ENCODE measurements around the gene PFKFB3.
"Not testable (repeated sequence)": the region's sequence is repeated elsewhere in the genome, so short reads cannot be mapped to it uniquely, and the experiment has no call there.

Gene PFKFB3

DNA sequence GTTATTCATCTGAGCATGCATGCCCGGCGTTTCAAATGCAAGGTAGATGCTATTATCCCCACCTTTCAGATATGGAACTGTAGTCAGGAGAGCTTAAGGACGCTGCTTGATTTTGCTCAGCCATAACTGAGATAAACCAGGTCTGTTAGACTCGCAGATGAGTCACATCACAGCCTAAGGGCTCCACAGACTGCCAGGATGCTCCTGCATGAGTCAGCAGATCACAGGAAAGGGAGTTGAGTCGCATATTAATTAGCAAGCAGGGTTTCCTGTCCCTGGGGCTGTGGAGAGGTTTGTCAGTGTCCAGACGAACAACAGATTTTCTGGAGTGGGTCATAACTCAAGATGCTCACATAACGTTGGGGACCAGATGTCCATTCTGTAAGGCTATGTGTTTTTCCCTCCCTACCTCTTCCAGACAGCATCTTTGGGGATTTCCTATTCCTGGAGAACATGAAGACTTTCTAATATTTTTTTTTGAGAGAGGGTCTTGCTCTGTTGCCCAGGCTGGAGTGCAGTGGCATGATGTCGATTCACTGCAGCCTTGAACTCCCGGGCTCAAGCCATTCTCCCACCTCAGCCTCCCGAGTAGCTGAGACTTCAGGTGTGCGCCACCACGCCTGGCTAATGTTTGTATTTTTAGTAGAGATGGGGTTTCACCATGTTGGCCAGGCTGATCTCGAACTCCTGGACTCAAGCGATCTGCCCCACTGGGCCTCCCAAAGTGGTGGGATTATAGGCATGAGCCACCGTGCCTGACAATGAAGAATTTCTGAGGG is 36.7 kb downstream of the PFKFB3 start:
- no peak for FAIRE-seq

DNA sequence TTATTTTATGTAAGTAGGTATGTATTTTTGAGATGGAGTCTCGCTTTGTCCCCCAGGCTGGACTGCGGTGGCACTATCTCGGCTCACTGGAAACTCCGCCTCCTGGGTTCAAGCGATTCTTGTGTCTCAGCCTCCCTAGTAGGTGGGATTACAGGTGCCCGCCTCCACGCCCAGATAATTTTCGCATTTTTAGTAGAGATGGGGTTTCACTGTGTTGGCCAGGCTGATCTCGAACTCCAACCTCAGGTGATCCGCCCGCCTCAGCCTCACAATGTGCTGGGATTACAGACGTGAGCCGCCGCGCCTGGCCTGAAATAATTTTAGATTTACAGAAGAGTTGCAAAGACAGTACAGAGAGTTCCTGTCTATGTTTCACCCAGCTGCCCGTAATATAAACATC is 37.5 kb downstream of the PFKFB3 start:
- FAIRE-seq = no peak

DNA sequence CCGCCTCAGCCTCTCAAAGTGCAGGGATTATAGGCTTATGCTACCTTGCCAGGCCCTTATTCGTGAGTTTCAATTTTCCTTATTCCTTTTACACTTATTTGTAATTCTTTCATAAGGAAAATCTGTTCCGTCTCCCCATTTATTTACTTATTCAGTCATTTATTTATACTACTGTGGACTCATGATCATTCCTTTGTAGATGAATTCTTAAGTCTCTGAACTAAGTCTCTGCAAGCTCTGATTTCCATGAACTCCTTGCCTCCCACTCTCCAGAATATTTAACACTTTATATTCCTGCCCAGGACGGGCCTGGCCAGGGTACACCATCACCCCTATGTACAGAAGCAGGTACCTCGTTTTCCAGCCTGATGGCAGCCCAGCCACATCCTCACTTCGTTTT is 39.4 kb downstream of the PFKFB3 start:
- FAIRE-seq = no peak

DNA sequence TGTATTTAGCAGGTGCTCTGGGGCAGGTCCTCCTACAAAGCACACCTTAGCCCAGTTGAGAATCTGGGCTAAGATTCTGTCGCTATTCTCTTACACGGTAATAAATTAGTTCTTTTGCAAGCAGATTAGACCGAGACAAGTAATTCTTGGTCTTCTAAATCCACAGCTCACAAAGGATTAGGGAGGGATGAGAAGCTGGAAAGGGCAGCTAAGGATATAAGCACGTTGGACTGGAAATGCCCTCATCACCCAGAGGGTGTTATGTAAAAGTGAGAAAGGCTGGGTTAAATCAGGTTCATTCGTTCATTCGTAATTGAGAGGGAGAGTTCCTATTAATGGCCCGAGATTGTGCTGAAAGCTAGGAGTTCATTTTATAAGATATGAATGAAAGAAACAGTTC is 41.8 kb downstream of the PFKFB3 start:
- no peak for FAIRE-seq

DNA sequence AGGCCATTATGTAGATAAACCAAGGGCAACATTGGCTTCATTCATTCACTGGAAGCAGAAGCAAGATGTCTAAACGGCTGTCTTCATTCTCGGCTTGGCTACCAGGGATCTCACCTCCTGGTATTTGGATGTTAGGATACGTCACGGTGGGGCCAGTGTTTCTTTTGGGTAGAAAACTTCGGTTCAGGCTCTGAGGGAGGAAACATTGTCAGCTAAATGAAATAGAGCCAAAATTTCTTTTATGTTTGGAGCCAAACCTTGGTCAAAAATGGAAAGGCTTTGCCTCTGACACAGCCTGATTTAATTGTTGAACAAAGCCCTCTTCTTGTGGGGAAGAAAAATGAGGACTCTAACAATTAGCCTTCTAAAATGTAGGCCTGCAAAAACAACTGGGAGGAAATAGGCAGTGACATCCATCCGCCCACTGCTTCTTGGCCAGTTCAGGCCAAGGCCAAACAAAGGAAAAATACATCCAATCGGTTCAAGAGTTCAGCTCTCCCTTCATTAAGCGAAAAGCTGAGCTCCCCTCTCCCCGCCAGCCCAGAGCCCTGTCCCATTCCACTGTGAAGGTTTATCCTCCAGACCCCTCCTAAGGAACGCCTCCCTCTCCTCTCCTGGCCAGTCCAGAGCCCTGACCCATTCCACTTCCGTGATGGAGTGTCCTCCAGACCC is 44.4 kb downstream of the PFKFB3 start:
- no peak for FAIRE-seq

DNA sequence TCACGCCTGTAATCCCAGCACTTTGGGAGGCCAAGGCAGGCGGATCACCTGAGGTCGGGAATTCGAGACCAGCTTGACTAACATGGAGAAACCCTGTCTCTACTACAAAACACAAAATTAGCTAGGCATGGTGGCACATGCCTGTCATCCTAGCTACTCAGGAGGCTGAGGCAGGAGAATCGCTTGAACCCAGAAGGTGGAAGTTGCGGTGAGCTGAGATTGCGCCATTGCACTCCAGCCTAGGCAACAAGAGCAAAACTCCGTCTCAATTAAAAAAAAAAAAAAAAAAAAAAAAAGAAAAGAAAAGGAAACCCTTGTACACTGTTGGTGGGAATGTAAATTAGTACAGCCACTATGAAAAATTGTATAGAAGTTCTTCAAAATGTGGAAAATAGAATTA is 46.2 kb downstream of the PFKFB3 start:
- not testable (repeated sequence) for FAIRE-seq

DNA sequence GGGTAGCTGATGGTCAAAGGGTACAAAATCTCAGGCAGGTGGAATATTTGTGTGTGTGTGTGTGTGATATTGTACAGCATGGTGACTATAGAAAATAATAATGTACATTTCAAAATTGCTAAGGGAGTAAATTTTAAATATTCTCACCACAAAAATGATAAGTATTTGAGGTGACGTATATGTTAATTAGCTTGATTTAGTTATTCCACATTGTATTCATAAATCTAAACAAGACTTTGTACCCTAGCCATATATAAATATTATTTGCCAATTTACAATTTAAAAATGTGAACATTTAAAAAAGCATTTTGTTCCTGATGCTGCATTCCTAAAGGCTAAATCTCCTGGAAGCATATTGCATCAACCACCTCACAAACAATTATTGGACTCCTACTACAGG is 47.0 kb downstream of the PFKFB3 start:
- no peak for FAIRE-seq

DNA sequence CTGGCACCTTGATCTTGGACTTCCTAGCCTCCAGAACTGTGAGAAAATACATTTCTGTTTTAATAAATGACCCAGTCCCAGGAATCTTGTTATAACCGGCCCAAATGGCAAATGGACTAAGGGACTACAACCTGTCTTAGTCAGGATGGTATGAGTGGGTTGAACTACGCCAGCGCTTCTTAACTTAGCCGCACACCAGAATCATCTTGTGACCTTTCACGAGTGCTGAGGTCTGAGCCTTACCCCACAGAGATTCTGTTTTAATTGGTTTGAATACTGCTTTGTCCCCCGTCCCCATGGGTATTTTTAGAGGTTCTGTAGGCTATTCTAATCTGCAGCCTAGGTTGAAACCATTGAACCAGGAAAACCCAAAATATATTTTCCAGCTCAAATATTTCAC is 48.0 kb downstream of the PFKFB3 start:
- no peak for FAIRE-seq

DNA sequence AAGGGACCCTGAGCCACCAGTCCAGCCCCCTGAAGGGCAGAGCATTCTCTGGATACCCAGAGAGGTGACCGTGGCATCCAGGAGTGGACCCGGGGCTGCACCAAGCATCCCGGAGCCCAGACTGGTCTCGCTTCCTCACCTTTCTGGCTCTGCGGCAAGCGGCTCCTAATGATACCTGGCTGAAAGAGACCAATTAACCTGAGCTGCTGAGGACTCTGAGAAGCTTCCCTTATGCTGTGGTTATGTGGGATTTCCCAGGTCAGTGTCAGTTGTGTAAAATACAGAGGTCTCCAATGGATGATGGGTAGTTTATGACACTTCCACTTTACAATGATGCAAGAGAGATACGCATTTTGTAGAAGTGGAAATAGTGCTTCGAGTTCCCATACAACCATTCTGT is 51.5 kb downstream of the PFKFB3 start:
- no peak for FAIRE-seq

DNA sequence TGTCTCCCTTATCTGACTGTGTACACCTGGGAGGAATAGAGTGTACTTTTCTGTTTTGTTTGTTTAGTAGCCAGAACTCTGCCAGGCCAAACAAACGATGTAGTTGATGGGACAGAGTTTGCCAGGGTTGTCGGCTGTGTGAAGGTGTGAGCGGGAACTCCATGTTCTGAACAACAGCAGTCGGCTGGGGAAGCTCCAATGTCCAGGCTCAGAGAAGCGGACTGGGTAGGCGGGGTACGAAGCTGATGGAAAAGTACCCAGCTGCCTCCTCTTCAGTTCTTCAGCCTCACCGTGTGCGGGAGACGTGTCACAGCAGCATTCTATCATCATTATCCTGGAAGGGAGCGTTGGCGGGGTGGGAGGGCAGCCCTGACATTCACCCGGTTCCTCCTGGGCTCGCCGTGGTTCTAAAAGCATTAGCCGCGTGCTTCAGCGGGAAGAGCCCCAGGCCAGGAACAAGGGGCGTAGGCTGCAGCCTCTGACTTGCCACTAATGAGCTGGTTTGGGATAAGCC is 52.9 kb downstream of the PFKFB3 start:
- FAIRE-seq = no peak

DNA sequence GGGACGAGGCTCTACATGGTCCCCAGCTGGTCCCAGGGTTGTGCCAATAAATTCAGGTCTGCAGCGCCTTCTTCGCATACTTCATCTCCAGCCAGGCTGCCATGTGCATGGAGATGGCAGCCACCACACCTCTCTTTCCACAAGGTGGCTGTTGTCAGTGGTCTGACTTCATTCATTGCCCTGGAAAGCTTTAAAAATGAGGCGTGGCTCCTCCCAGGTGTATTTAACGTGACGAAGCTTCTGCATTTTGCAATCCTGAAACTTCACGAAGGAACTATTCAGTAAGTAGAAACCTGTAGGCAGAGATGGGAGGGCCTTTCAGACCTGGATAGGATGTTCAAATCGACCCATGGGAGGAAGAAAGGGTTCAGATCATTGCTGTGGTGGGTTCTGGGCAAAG is 53.7 kb downstream of the PFKFB3 start:
- no peak for FAIRE-seq

DNA sequence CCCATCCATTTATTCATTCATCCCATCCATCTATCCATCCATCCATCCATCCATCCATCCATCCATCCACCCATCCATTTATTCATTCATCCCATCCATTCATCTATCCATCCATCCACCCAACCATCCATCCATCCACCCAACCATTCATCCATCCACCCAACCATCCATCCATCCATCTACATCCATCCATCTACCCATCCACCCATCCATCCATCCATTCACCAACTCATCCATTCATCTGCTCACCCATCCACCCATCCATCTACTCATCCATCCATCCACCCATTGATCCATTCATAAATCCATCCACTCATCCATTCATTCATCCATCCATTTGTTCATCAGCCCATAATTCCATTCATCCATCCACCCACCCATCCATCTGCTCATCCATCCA is 56.4 kb downstream of the PFKFB3 start:
- FAIRE-seq = no peak

DNA sequence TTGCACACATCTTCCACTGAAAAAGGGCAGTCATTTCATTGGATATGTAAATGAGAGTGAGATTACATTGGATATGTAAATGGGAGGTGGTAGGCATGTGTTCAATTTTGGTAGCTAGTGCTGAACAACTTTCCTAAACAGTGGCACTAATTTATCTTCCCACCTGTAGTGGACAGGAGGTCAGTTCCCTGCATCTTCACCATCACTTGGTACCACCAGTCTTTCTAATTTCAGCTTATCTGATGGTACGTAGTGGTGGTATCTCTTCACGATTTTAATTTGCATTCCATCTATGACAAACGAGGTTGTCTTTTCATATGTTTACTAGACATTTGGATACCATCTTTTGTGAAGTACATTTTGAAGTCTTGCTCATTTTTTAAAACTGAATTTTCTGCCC is 58.1 kb downstream of the PFKFB3 start:
- no peak for FAIRE-seq

DNA sequence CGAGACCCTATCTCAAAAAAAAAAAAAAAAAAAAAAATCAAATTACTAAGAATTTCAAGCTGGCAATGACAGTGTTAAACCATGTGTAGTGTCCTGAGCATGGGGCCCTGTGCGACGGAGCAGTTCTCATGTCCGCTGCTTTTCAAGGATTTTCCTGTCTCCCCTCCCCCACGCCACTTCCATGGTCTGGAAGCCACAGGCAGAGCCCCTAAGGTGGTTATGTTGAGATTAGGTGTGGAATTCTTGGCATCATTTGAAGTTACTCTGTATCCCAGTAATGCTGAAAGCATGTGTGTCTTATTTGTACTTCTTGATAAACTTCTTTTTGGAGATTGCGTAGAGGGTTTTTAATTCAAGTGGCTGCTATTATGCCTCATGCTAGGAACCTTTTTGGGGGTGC is 65.2 kb downstream of the PFKFB3 start:
- FAIRE-seq = no peak

DNA sequence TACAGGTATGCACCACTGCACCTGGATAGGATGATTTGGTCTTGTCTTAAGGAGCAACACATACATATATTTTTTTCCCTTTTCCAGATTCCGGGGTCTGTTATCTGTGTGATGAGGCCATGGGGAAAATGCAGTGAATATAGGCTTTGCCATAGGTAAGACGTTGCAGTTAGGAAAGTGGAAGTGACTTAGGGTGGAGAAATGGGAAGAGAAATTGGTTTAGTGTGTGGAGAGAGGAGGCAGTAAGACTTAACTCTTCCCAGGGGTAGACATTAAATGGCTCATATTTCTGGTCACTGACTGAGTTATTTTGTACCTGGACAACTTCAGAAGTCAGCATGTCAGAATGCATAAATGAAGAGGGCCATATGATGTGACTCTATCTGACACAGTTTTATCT is 66.7 kb downstream of the PFKFB3 start:
- FAIRE-seq = no peak

DNA sequence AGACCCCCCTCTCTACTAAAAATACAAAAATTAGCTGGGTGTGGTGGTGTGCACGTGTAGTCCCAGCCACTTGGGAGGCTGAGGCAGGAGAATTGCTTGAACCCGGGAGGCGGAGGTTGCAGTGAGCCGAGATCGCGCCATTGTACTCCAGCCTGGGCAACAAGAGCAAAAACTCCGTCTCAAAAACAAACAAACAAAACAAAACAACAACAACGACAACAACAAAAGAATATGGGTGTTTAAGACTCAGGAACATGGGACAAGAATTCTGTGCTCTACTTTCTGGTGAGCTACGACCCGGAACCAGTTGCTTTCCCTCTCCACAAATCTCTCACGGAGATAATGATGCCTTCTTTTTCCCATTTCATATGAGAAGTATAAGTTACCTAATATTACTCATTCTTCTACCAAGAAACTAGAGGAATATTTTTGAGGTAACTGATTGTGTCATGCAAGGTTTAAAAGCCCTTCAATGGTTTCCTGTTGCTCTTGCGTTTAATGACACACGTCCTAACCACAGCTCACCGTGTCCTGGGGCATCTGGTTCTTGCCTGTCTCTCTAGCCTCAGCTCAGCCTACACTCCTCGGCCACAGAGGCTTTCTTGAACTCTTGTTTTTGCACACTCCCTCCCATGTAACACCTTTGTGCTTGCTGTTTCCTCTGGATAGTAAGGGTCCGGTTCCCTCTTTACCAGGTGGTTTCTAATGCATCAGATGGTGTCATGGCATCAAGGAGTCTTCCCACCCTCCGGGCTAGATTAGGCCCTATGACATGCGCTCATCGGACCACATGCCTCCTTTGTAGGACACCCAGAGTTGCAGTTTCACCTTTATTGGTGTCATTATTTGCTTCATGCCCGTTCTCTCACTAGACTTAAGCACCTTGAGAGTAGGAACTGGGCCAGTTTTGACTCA is 67.5 kb downstream of the PFKFB3 start:
- no peak for FAIRE-seq

DNA sequence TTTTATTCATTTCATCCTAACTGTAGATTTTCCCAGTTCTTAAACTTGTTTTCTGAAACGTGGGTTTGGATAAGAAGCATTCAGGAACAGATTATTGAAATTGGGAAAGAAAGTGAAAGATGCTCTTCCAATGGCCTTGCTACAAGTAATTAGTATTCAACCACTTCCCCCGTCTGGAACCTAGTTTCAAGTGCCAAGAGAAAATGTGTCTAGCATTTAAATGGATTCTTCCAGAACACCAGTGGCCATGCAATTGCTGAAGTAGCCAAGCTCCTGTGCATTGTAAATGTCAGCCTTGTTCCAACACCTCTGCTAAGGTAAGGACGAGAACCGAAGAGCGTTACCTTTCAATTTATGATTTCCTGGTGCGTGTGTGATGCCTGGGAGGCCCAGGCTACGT is 68.2 kb downstream of the PFKFB3 start:
- no peak for FAIRE-seq

DNA sequence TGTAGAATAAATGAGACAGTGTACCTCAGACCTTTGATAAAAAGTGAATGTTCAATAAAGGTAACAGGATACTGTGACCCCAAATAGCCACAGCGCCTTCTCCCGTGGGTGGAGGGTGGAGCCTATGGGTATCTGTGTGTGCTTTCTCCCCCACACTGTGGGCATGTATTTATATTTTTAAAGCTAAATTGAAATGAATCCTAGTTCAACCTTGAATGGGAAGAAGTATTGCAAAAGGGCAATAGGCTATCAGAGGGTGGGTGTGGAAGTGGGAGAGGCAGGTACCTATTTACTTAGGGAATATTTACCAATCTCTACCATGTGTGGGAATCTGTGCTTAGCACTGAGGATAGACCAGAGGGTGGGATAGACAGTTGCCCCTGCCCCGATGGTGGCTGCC is 68.9 kb downstream of the PFKFB3 start:
- FAIRE-seq = no peak

DNA sequence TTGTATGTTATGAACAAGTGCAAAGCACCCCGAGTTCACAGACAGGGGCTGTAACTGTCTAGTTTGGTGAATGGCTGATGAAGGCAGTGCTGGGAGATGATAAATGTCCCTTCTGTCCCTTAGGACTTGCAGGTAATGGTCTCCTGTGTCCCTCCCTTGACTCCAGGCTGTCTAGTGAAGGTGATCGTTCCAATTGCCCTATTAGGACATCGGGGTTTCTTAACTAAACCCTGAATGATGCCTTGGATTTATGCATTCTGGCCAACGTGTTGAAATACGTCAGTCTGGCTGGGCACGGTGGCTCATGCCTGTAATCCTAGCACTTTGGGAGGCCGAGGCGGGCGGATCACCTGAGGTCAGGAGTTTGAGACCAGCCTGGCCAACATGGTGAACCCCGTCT is 69.4 kb downstream of the PFKFB3 start:
- FAIRE-seq = no peak

DNA sequence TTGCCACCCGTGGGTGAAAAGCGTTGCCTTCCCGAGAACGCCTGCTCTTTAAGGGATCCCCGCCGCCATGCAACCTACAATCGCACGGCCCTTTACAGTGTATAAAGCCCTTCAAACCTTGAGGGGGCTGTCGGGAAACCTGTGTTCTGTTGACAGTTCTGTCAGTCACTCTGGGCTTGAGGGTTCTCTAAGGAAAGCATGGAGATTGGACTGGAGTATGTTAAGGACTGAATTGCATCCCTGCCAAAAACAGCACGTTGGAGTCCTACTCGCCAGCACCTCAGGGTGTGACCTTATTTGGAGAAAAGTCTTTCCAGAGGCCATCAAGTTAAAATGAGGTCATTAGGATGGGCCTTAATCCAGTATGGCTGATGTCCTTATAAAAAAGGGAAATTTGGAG is 70.6 kb downstream of the PFKFB3 start:
- FAIRE-seq = no peak

DNA sequence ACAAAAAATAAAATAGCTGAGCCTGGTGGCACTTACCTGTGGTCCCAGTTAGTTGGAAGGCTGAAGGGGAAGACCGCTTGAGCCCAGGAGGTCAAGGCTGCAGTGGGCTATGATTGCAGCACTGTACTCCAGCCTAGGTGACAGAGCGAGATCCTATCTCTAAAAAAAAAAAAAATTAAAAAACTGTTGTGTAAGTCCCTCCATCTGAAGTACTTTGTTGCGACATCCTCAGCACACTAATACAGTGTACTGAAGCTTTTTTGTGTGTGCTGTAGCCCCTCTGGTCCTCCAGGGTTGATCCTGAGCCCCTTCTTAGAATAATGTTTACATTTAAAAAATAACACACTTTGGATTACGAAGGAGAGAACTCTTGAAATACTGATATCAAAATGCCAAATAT is 71.3 kb downstream of the PFKFB3 start:
- FAIRE-seq = no peak

DNA sequence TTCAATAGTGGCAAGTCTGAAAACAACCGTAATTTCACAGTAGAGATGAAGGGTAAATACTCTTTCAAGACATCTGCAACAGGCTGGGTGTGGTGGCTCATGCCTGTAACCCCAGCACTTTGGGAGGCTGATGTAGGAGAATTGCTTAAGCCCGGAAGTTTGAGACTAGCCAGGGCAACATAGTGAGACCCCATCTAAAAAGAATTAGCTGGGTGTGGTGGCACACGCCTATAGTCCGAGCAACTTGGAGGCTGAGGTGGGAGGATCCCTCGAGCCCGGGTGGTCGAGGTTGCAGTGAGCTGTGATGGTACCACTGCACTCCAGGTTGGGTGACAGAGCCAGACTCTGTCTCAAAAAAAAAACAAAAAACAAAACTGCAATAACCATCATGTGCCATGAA is 71.8 kb downstream of the PFKFB3 start:
- FAIRE-seq = no peak

Measured in TTC549 (cell line).